ENCODE measurements around the gene PIK3R3.

DNA sequence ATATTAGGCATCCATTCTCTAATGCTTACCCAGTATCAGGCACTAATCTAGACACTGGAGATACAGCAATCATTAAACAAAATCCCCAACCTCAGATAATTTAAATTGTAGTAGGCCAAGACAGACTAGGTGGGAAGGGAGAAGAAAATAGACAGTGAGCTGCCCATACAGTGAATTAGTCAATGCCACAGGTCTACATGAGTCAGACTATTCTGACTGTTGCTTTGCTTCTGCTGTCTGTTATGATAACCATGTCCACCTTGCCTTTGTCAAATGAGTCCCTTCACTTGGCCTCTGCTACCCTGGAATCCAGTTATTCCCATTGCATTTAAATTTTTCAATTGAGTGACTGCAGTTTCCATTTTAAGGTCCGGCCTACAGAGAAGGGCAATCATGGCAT, 59.5 kb downstream of the PIK3R3 start:
- TF ChIP-seq POLR2A (IDR thresholded peaks at IDR 0.05; ENCODE audit: low read depth, low read length) (no peak), JUN (IDR thresholded peaks at IDR 0.05; ENCODE audit: borderline replicate concordance, insufficient read depth, insufficient read length, low read depth) (no peak), POLR2AphosphoS5 (IDR thresholded peaks at IDR 0.05; ENCODE audit: insufficient read depth, low read depth, low read length) (no peak), CTCF (IDR thresholded peaks at IDR 0.05; ENCODE audit: extremely low read depth in 1 of 2, insufficient read depth in 1 of 2, low read depth in 1 of 2, low read length in 2 of 2) (no peak), MAX (IDR thresholded peaks at IDR 0.05; ENCODE audit: insufficient read depth, insufficient read length) (no peak)
